Bone marrow (tissue), 2 donors: ENCODE data around the gene PCNX1.
"Not testable (repeated sequence)": the region's sequence is repeated elsewhere in the genome, so short reads cannot be mapped to it uniquely, and the experiment has no call there.

Experiments used
- DNase-seq, 2 donors: peaks; one replicate each; lab custom pipeline; 2025; lab: John Stamatoyannopoulos, UW

Gene PCNX1

GRCh38 chr14:71013551-71014192 lies 106.4 kb downstream of the PCNX1 start:
- DNase-seq, result no peak

GRCh38 chr14:71019917-71020316 lies 112.7 kb downstream of the PCNX1 start:
- DNase-seq, result not testable (repeated sequence)

GRCh38 chr14:71021347-71022011 lies 114.2 kb downstream of the PCNX1 start:
- DNase-seq, result no peak

GRCh38 chr14:71022012-71022869 lies 115.0 kb downstream of the PCNX1 start:
- DNase-seq, result no peak

- DNase-seq, result no peak
Observed at GRCh38 chr14:71022939-71023338, 115.7 kb downstream of the PCNX1 start.

GRCh38 chr14:71029236-71029781 lies 122.0 kb downstream of the PCNX1 start:
- DNase-seq, result no peak

- no peak for DNase-seq
Observed at GRCh38 chr14:71031000-71031399, 123.7 kb downstream of the PCNX1 start.

- DNase-seq, result no peak
Observed at GRCh38 chr14:71036433-71036832, 129.2 kb downstream of the PCNX1 start.

- no peak for DNase-seq
Observed at GRCh38 chr14:71048393-71048792, 141.1 kb downstream of the PCNX1 start.

- DNase-seq, result no peak
Observed at GRCh38 chr14:71049435-71050133, 142.3 kb downstream of the PCNX1 start.

GRCh38 chr14:71050227-71050823 lies 143.1 kb downstream of the PCNX1 start:
- DNase-seq, result no peak

- DNase-seq, result no peak
Observed at GRCh38 chr14:71054706-71055105, 147.4 kb downstream of the PCNX1 start.

GRCh38 chr14:71056168-71056567 lies 148.9 kb downstream of the PCNX1 start:
- DNase-seq, result no peak

GRCh38 chr14:71060274-71060673 lies 153.0 kb downstream of the PCNX1 start:
- DNase-seq, result no peak

- no peak for DNase-seq
Observed at GRCh38 chr14:71060825-71061455, 153.7 kb downstream of the PCNX1 start.

GRCh38 chr14:71061458-71061857 lies 154.2 kb downstream of the PCNX1 start:
- DNase-seq, result no peak

- DNase-seq, result no peak
Observed at GRCh38 chr14:71062581-71063303, 155.5 kb downstream of the PCNX1 start.

GRCh38 chr14:71063351-71063750 lies 156.1 kb downstream of the PCNX1 start:
- DNase-seq, result no peak

- DNase-seq, result not testable (repeated sequence)
Observed at GRCh38 chr14:71064747-71065146, 157.5 kb downstream of the PCNX1 start.

- no peak for DNase-seq
Observed at GRCh38 chr14:71070169-71070568, 162.9 kb downstream of the PCNX1 start.
